ENCODE results near the gene MYBPH.

Gene MYBPH

DNA sequence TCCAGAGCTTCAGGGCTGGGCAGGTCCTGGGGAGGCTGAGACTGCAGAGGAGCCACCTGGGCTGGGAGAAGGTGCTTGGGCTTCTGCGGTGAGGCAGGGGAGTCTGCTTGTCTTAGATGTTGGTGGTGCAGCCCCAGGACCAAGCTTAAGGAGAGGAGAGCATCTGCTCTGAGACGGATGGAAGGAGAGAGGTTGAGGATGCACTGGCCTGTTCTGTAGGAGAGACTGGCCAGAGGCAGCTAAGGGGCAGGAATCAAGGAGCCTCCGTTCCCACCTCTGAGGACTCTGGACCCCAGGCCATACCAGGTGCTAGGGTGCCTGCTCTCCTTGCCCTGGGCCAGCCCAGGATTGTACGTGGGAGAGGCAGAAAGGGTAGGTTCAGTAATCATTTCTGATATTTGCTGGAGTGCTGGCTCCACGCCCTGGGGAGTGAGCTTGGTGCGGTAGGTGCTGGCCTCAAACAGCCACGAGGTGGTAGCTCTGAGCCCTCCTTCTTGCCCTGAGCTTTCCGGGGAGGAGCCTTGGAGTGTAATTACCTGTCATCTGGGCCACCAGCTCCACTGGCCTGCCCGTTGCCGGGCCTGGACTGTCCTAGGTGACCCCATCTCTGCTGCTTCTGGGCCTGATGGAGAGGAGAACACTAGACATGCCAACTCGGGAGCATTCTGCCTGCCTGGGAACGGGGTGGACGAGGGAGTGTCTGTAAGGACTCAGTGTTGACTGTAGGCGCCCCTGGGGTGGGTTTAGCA, 9.3 kb downstream of the MYBPH start:
- DNase-seq, result no peak

DNA sequence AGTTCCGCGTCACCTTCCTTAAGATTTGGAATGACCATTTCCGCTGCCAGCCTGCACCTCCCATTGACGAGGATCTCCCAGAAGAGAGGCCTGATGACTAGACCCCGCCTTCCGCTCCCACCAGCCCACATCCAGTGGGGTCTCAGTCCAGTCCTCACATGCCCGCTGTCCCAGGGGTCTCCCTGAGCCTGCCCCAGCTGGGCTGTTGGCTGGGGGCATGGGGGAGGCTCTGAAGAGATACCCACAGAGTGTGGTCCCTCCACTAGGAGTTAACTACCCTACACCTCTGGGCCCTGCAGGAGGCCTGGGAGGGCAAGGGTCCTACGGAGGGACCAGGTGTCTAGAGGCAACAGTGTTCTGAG, 9.8 kb downstream of the MYBPH start:
- no peak for DNase-seq

DNA sequence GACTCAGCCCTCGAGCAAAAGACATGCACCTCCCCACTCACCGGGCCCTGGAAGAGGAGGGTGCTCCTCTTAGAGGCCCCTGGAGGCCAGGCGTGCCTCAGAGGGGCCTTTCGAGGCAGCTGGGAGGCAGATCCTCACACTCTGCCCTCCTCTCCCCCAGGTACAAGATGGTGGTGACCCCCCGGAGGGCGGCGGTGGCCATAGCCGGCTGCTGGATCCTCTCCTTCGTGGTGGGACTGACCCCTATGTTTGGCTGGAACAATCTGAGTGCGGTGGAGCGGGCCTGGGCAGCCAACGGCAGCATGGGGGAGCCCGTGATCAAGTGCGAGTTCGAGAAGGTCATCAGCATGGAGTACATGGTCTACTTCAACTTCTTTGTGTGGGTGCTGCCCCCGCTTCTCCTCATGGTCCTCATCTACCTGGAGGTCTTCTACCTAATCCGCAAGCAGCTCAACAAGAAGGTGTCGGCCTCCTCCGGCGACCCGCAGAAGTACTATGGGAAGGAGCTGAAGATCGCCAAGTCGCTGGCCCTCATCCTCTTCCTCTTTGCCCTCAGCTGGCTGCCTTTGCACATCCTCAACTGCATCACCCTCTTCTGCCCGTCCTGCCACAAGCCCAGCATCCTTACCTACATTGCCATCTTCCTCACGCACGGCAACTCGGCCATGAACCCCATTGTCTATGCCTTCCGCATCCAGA, 10.4 kb downstream of the MYBPH start:
- no peak for DNase-seq

DNA sequence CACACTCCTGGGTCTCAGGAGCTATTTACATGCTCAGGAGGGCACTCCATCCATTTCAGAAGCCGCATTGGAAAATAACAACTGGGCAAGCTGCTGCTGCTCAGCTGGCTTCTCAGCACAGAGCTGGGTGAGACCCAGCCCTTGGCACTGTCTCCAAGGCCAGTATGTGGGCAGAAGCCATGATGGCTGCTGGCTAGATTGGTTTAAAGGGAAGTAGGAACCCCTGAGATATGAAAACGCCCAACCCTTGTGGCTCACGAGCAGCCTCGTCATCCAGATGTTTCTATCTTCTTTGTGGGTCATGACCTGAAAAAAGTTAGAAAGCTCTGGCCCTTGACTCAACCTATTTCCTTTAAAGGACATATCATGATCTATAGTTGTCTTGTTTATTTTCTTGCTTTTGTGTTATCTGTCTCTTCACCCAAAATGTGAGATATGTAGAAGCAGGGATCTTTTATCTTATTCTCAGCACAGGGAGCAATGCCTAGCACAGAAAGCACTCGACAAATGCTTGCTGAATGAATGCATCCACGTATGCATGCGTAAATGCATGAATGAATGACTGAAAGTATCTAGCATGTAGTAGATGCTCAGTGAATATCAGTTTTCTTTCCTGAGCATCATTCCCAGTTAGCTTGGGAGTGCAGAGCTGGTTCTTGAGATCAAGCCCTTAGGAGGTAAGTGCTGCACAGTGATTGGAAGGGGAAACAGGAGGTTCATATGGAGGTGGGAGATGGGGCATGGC, 11.6 kb downstream of the MYBPH start:
- DNase-seq, result no peak

DNA sequence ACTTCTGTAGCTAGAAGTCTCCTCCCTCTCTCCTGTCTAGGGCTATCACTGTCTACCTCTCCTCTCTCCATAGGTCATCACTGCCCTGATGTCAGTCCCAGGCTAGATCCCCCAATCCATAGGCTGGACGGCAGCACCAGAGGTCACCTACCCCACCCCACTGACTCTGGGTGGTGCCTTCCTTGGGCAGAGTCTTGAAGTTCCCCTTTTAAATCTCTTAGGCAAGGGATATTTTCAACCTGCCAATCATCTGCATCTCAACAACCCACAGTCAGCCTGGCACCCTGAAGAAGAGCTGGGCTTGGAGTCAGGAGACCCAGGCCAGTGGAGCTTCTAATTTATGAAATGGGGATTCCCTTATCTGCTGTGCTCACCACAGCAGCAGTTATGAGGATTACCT, 13.2 kb downstream of the MYBPH start:
- DNase-seq, result no peak

DNA sequence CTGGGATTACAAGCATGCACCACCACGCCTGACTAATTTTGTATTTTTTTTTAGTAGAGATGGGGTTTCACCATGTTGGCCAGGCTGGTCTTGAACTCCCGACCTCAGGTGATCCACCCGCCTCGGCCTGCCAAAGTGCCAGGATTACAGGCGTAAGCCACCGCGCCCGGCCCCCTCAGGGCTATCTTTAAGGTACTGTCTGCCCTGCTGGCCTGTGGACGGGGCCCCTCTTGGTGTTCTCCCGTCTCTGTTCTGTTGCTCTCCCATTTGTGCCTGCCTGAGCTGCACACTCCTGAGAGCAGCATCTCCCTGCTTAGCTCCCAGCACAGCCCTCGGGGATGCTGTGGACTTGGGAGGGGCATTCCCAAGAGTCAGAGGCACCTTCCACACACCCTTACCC, 13.9 kb downstream of the MYBPH start:
- DNase-seq, result no peak

DNA sequence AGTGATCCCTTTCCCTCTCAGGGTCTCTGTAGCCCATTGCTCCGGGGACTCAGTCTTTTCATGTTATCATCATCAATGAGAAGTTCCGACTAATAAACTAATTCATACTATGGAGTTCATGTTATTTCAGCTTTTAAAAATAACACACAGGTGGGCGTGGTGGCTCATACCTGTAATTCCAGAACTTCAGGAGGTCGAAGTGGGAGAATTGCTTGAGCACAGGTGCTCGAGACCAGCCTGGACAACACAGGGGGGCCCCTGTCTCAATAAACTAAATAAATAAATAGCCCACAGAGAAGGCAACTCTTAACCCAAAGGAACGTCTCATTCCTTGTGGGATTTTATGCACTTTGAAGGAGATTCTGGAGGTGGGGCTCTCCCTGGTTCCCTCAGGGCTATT, 14.5 kb downstream of the MYBPH start:
- DNase-seq, result no peak

GRCh38 chr1:203159844-203160243, 15.8 kb downstream of the MYBPH start:
- DNase-seq, result no peak

GRCh38 chr1:203158960-203159665, 16.5 kb downstream of the MYBPH start:
- no peak for DNase-seq

DNA sequence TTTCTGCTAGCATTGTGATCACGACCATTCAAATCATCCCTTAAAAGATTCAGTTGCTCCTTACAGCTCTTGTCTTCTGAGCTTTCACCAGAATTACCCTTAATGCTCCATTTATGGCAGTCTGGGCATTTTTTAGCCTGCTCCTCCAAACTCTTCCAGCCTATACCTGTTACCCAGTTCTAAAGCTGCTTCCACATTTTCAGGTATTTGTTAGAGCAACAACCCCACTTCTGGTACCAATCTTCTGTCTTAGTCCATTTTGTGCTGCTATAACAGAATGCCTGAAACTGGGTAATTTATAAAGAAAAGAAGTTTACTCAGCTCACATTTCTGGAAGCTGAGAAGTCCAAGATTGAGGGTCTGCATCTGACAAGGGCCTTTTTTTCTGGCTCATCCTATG, 17.2 kb downstream of the MYBPH start:
- no peak for DNase-seq

DNA sequence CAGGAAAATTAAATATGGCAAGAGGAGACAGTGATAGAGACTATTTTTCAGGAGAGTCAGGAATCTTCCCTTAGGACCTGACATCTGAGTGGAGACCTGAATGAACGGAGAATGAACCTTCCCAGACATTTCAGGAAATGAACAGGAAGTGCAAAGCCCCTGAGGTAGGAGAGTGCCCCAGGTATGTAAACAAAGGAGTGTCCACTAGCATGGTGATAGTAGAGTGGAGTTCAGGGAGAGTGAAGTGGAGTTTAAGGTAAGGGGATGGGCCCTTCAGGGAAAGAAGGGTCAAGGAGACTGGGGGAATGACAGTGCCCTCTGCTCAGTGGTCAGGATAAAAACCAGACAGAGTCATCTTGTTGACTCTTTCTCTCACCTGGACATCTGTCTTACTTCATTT, 19.3 kb downstream of the MYBPH start:
- no peak for DNase-seq

DNA sequence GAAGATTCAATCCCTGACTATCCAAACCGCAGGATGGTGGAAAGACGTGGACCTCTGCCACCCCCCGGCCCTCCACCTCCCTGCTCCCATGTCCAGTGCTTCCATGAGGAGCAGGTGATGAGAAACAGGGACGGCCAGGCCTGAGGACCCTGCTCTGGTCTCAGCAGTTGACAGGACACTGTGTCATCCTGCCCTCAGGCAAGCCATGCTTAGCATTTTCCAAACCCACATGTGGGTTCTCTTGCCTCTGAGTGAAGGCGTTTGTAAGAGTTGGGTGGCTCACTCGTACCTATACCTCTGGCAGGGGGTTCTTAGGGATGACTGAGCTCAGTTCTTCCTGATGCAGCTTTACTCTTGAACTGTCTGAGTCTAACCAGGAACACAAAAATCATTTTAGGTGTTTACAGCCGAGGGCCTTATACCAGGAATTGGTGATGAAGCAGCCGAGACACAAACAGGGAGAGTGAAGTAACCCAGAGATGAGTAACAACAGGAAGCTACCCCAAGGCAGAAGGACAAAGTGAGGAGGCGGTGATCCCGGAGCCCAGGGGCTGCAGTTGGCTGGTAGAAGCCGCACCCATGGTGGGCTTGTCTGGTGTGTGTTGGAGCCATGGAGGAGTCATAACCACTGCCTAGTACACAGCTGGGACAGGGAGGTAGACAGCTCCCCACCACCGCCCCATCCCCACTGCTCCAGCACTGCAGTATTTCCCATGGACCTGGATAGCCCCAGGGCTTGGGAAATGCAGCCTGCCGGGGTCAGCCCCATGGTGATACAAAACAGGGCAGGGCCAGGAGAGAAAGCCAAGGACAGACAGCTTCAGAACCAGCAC, 21.4 kb downstream of the MYBPH start:
- DNase-seq, result no peak

DNA sequence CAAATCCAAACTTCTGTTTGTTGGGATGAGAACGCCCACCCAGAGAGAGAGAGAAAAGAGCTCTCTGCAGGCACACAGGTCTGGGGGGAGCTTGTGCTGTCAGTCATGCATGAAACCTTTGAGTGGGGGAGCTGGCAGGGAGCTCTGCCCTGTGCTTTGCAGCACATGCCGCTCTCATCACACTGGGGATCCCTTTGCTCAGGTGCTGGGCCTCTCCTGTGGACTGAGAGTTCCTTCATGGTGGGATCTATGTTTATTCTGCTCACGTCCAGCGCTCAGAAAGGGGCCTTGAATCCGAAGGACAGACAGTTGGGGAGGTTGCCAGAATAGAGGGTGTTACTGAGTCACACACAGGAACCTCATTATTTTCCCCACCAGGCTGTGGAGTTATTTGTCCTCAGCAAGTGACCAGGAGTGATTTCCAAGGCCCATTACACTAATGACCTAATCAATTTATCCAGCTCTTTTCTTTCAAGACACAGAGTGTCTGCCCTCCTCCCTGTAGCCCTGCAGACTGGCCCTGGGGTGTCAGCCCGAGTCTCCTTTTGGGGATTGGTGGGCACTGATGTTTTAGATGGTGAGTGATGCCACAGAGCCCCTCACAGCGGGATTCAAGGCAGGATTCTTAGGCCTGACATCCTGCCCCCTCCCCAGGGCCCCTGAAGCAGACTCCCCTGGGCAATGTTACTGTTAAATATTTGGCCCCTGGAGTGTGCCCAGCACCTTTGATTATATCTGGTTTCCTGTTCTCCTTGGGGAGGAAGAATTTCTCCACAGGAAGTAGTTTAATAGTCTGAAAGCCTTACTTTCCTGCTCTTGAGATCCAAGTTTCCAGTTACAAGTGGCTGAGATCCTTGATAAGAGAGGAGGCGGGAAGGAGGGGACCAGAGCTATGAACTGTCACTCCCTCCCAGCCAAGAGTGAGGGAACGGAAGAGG, 22.3 kb downstream of the MYBPH start:
- peak; percentile 56 for DNase-seq

DNA sequence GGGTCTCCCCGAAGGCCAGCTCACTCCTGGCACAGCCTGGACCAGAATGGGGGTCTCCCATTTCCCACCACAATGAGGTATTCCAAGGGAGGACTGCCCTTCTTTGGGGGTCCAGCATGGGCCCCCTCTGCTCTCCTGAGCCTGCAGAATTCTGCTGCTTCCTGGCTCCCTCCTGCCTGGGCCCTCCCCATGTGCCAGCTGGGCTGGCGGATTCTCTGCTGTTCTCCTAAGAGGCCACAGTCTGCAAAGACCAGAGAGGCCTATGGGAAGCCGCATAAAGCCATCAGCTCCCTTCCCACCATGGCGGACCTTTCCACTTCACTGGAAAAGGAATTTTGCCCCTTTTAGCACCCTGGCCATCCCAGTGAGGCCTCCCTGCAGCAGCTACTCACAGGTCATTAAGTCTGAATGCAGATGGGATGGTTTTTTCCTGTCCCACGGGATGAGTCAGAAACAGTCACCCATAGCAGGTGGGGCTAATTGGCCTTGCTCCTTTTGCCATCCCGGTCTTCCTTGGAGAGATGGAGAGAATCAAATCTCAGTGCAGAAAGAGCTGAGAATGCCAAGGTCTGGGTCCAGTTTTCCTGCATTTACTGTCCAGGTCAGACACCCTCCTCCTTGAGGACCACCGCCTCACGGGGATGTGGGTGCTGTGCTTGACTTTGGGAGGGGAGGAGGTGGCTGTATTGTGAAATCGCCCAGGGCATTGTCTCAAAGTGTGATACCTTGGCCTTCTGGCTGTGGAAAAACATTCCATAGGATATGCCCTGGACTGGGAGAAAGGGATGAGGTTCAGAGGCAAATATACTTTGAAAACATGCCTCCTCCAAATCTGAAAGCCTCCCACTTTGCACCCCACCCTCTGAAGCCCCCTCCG, 23.2 kb downstream of the MYBPH start:
- peak; percentile 72 for DNase-seq

DNA sequence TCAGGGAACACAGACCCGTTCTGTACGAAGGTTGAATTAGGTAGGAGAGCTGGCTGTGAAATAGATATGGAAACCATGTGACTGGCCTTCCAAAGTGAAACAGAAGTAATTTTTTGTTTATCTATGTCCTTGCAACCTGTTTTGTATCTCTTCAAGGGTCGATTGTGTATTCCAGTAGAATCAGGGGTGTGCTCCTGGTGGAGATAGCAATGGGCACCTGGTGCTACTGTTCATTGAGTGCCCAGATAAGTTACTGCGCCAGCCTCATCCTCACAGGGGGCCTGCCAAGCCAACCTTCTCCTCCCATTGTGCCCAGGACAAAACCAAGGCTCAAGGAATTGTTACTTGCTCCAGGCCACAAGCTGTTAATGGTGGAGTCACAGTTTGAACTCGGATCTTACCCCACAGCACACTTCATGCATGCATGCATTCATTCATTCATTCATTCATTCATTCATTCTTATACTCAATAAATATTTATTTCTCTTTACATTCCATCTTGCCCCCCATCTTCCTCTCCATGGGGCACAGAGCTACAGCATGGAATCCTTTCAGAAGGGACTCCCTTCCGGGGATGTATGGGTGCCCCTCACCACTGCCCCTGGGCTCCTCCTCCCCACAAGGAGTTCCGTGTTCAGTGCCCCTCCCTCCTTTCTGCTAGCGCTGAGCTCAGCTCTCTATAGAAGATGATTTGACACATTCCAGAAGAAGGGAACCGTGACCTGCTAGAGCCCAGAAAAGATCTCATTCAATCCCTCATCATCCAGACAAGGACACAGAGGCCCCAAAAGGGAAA, 24.1 kb downstream of the MYBPH start:
- no peak for DNase-seq

GRCh38 chr1:203150511-203151297, 24.9 kb downstream of the MYBPH start:
- DNase-seq, result no peak

DNA sequence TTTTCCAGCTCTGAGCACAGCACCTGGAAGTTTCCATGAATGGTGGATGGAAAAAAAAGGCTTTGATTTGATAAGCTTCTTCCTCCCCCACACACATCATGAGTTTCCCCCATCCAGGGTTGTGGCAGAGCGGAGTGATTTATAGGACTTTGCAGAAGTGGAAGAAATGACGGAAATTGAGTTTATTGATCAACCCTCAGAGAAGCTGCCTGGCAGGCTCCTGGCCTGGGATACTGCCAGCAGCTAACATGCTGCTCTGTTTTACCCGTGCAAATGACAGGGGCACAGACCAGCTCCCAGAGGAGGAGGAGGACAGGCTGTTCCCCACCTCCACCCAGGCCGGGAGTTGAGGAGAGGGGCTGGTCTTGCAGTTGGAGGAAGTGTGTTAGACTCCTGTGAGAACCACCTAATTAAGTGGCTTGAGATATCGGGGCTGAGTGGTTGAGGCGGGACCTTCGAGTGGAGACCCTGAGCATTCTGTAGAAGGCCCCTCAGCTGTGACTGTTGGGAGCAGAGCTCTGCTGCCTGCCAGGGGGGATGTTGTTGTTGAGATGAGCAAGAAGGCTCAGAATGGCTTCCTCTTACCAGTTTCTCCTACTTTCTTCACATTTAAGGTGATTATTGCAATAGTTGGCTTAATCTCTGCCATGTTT, 26.3 kb downstream of the MYBPH start:
- no peak for DNase-seq

Measured in right kidney (tissue), 1 donor.